Stomach (tissue), 4 donors: ENCODE results near the gene ATP1B4.

ENCODE experiments used
- CTCF ChIP-seq, 7 experiments: fragments of 450-650 bp in 4 of 7; fragments of 200-600 bp in 3 of 7; sonication (generic) in 3 of 7; IDR thresholded peaks; one replicate each; pipeline ENCODE4 v1.5.1; 2016 to 2019; ENCODE audit warnings: antibody characterized with exemption in 7 of 7, control low read depth in 2 of 7, mild to moderate bottlenecking in 1 of 7
- POLR2A ChIP-seq, 4 donors: fragments of 450-650 bp; IDR thresholded peaks; one replicate each; pipeline ENCODE4 v1.6.1; 2016; ENCODE audit warnings: antibody characterized with exemption in 4 of 4, control low read depth in 2 of 4, mild to moderate bottlenecking in 1 of 4, moderate library complexity in 1 of 4

- TF ChIP-seq POLR2A (IDR thresholded peaks at IDR 0.05), result no peak
- TF ChIP-seq CTCF (IDR thresholded peaks at IDR 0.05), result no peak
These were observed 46.1 kb upstream of the ATP1B4 start for GRCh38 chrX:120315776-120316175.
